GM12878 (cell line): ENCODE data around the gene CAPZB. TPM values are rescaled to one million over a fixed set of nuclear protein-coding genes. Genes with fewer than 3 reads are reported as not detected.

ENCODE experiments used
- BCL11A ChIP-seq: IDR thresholded peaks from 2 replicates; pipeline ENCODE4 v1.6.1; 2011; ENCODE audit warnings: low read depth, low read length
- MYC ChIP-seq: IDR thresholded peaks from 2 replicates; pipeline ENCODE4 v1.6.1; 2011; ENCODE audit warnings: mild to moderate bottlenecking, low read length, moderate library complexity, inconsistent platforms; ENCODE audit not compliant: insufficient read depth, insufficient replicate concordance, insufficient read length, severe bottlenecking
- WRNIP1 ChIP-seq: IDR thresholded peaks from 2 replicates; pipeline ENCODE4 v1.6.1; 2011; ENCODE audit warnings: low read depth, low read length, improper control_type of control experiment, borderline replicate concordance
- ZNF592 ChIP-seq: fragments of 450-650 bp; IDR thresholded peaks from 2 replicates; pipeline ENCODE4 v1.6.1; 2017; ENCODE audit warnings: mild to moderate bottlenecking, moderate library complexity
- polyA plus RNA-seq, 11 experiments: library from polyadenylated mRNA; depleted of rRNA in 4 of 11; unstranded in 6 of 11; stranded (reverse) in 5 of 11; fragments of >200 nt; fragmentation: Nextera tagmentation in 4 of 11; fragmentation: Illumina TruSeq in 1 of 11; extraction: Ambion mirVana in 4 of 11; extraction: Trizol in 1 of 11; gene quantifications; 1 replicate in 1 of 11; 2 replicates in 10 of 11; pipeline versions ENCODE4 v1.2.1 to v1.2.3, GENCODE V29; 2011 to 2016; ENCODE audit warnings: inconsistent platforms in 2 of 11, missing spikeins in 2 of 11, low read depth in 1 of 11
- total RNA-seq, 4 experiments: library from RNA; depleted of rRNA in 3 of 4; stranded (reverse); fragments of >200 nt in 3 of 4; fragmentation: Illumina TruSeq in 1 of 4; extraction: Trizol in 1 of 4; gene quantifications; 2 replicates each; pipeline versions ENCODE4 v1.2.1 to v1.2.3, GENCODE V29; 2013 to 2021

CAPZB gene
- total and polyA plus RNA-seq, 10 of the 15 experiments (the other 5 are each of a cell fraction or from before 2014, with no cell fraction given): 104 to 454 (median 213) TPM

- TF ChIP-seq ZNF592: no peak
- TF ChIP-seq WRNIP1: no peak
- no peak for TF ChIP-seq MYC
- no peak for TF ChIP-seq BCL11A
These were observed 7.8 kb downstream of the CAPZB start (continued) for GRCh38 chr1:19477284-19478249.
